ENCODE results near the gene HIBADH. TPM values are rescaled to one million over a fixed set of nuclear protein-coding genes. Genes with fewer than 3 reads are reported as not detected.
"Not testable (repeated sequence)": the region's sequence is repeated elsewhere in the genome, so short reads cannot be mapped to it uniquely, and the experiment has no call there.

Gene HIBADH
- total RNA-seq, 1 donor from 2014 or later, result 10.3 TPM

DNA sequence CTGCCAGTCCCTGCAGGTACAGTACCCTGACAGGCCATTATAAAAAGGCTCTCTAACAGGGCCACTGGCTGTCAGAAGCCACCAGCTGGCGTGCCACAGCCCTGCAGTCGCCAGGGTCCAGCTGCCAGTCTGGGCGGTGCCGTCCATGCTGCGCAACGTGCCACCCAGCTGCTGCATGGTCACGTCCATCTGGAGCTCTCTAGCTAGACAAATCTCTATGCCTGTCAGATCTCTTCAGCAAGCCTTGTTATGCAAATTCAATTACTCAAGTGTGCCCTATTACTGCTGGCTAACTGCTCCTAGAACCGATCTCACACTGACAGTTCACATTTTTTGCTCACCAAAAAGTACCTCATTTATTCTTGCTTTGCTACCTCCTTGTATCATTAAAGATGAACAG lies 75.9 kb downstream of the HIBADH start:
- TF ChIP-seq, protein P1, sequence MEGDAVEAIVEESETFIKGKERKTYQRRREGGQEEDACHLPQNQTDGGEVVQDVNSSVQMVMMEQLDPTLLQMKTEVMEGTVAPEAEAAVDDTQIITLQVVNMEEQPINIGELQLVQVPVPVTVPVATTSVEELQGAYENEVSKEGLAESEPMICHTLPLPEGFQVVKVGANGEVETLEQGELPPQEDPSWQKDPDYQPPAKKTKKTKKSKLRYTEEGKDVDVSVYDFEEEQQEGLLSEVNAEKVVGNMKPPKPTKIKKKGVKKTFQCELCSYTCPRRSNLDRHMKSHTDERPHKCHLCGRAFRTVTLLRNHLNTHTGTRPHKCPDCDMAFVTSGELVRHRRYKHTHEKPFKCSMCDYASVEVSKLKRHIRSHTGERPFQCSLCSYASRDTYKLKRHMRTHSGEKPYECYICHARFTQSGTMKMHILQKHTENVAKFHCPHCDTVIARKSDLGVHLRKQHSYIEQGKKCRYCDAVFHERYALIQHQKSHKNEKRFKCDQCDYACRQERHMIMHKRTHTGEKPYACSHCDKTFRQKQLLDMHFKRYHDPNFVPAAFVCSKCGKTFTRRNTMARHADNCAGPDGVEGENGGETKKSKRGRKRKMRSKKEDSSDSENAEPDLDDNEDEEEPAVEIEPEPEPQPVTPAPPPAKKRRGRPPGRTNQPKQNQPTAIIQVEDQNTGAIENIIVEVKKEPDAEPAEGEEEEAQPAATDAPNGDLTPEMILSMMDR (IDR thresholded peaks at IDR 0.05; ENCODE audit: partially characterized antibody, unreplicated experiment), result no peak
- peak; percentile 90 for DNase-seq

DNA sequence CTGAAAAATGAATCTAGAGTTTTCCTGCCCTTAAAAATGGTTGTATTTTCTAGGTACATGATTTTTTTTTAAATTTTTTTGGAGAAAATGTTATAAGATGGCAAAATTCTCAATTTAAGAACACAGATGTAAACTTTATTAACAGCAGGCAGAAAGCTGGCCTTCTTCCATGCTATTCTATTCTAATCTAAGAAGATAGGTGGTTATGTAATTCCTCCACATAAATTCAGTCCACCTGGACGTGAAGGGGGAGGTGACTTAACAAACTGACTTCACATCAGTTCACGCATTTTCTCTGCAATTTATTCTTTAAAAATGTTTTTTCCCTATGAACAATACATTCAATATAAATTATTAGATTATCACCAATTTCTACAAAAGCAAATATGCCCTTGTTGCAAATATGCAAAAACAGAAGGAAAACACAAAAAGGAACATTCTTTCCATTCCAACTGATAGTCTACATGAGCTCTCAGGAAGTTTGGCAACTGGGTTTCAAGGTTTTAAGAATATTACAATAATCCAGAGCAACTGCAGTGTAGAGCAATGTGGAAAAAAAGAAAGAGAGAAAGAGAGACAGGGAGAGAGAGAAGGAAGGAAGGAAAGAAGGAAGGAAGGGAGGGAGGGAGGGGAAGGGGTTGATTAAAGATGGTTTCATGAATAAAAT lies 76.8 kb downstream of the HIBADH start:
- Mint-ChIP-seq H3K4me1 (ENCODE audit: low read depth, unreplicated experiment) (peaks cover 27% of the 10 kb centered on the region), H3K9me3 (ENCODE audit: unreplicated experiment) (peaks cover 12% of the 10 kb centered on the region), H3K27me3 (ENCODE audit: unreplicated experiment) (peaks cover 11% of the 10 kb centered on the region), H3K36me3 (ENCODE audit: unreplicated experiment) (no peaks in the 10 kb centered on the region), H3K27ac (ENCODE audit: unreplicated experiment) (peak overlapping the region; percentile 43), H3K4me3 (ENCODE audit: unreplicated experiment) (no peak overlapping the region)
- TF ChIP-seq, protein P1 (IDR thresholded peaks at IDR 0.05; ENCODE audit: partially characterized antibody, unreplicated experiment), result no peak
- DNase-seq, result no peak

More for the DNA sequence above, 75.9 kb downstream of the HIBADH start:
- Mint-ChIP-seq H3K4me3 (ENCODE audit: unreplicated experiment) (peak overlapping the region; percentile 58), H3K36me3 (ENCODE audit: unreplicated experiment) (no peaks in the 10 kb centered on the region), H3K27me3 (ENCODE audit: unreplicated experiment) (peaks cover 11% of the 10 kb centered on the region), H3K4me1 (ENCODE audit: low read depth, unreplicated experiment) (peaks cover 30% of the 10 kb centered on the region), H3K9me3 (ENCODE audit: unreplicated experiment) (peaks cover 12% of the 10 kb centered on the region), H3K27ac (ENCODE audit: unreplicated experiment) (peak overlapping the region; percentile 86)

DNA sequence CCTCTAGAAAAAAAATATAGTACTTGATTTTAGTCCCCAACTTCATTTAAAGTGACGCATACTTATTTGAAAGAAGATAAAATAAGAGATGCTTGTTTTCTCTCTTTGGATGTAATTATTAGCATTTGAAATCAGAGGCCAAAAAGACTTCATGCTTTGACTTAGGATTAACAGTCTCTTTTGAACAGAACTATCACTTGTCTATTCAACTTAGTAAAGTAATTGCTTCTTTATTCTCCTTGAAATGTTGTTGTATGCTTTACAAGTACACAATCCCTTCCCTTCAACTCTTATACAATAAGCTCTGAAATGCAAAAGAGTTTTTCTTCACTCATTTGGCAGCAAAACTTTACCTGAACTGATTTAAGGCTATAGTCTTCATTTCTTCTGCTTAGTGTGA lies 80.8 kb downstream of the HIBADH start:
- no peak overlapping the region for H3K4me3 Mint-ChIP-seq (ENCODE audit: unreplicated experiment)
- no peak overlapping the region for H3K27ac Mint-ChIP-seq (ENCODE audit: unreplicated experiment)
- peaks cover 8% of the 10 kb centered on the region for H3K27me3 Mint-ChIP-seq (ENCODE audit: unreplicated experiment)
- no peak for DNase-seq
- TF ChIP-seq, protein P1 (IDR thresholded peaks at IDR 0.05; ENCODE audit: partially characterized antibody, unreplicated experiment), result no peak
- H3K4me1 Mint-ChIP-seq (ENCODE audit: low read depth, unreplicated experiment), result peaks cover 13% of the 10 kb centered on the region
- H3K36me3 Mint-ChIP-seq (ENCODE audit: unreplicated experiment), result no peaks in the 10 kb centered on the region
- peaks cover 8% of the 10 kb centered on the region for H3K9me3 Mint-ChIP-seq (ENCODE audit: unreplicated experiment)

DNA sequence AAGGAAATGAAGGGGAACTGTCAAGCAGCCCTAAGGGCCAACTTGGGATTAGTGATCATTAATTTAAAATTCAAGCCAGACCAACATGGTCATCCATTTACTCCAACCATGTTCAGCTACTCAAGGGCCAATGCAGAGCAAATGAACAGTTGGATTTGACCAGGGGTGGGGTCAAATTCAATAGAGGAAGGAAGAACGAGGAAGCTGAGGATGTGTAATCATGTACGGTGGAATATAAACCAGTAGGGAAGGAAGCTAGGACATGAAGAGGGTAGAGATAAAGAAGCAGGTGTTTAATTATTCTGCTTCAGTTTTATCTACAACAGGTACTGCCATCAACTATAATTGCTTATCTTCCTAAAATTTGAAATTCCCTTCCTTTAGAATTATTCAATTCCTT lies 81.6 kb downstream of the HIBADH start:
- Mint-ChIP-seq H3K36me3 (ENCODE audit: unreplicated experiment) (no peaks in the 10 kb centered on the region), H3K9me3 (ENCODE audit: unreplicated experiment) (peaks cover under 1% of the 10 kb centered on the region), H3K27me3 (ENCODE audit: unreplicated experiment) (peaks cover 2% of the 10 kb centered on the region), H3K27ac (ENCODE audit: unreplicated experiment) (no peak overlapping the region), H3K4me3 (ENCODE audit: unreplicated experiment) (no peak overlapping the region), H3K4me1 (ENCODE audit: low read depth, unreplicated experiment) (peaks cover 7% of the 10 kb centered on the region)
- TF ChIP-seq, protein P1 (IDR thresholded peaks at IDR 0.05; ENCODE audit: partially characterized antibody, unreplicated experiment), result no peak
- DNase-seq, result no peak

DNA sequence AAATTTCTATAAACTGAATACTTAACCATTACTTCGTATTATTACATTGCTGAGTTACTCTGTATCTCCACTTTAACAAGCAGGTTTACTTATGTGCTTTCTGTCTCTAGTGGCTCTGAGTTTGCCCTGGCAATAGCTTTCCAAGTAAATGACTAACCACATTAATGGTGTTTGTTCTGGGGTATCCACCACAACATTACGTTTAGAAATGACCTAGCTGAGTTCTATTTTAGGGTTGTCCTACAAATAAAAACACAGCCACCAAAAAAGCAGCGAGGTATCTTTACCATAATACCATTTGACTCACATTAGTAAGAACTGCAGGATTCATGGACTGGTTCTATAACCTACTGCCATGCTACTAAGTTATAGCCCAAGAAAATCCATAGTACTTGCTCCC lies 83.1 kb downstream of the HIBADH start:
- Mint-ChIP-seq H3K27me3 (ENCODE audit: unreplicated experiment) (peaks cover 2% of the 10 kb centered on the region), H3K4me1 (ENCODE audit: low read depth, unreplicated experiment) (peaks cover 10% of the 10 kb centered on the region), H3K36me3 (ENCODE audit: unreplicated experiment) (no peaks in the 10 kb centered on the region), H3K9me3 (ENCODE audit: unreplicated experiment) (no peaks in the 10 kb centered on the region), H3K4me3 (ENCODE audit: unreplicated experiment) (no peak overlapping the region), H3K27ac (ENCODE audit: unreplicated experiment) (no peak overlapping the region)
- TF ChIP-seq, protein P1 (IDR thresholded peaks at IDR 0.05; ENCODE audit: partially characterized antibody, unreplicated experiment), result no peak
- no peak for DNase-seq

DNA sequence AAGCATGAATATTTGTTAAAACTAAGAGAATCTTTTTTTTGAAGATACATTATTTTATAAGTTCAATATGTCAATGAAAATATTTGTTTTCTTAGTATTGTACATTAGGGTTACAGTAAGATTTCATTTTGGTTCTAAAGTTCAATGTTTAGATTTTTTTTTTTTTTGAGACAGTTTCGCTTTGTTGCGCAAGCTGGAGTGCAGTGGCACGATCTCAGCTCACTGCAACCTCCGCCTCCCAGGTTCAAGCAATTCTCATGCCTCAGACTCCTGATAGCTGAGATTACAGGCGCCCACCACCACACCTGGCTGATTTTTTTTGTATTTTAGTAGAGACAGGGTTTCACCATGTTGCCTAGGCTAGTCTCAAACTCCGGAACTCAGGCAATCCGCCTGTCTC lies 84.5 kb downstream of the HIBADH start:
- H3K36me3 Mint-ChIP-seq (ENCODE audit: unreplicated experiment); H3K27me3 Mint-ChIP-seq (ENCODE audit: unreplicated experiment): not testable (repeated sequence)

More for the DNA sequence above, 84.5 kb downstream of the HIBADH start:
- H3K9me3 Mint-ChIP-seq (ENCODE audit: unreplicated experiment); H3K27ac Mint-ChIP-seq (ENCODE audit: unreplicated experiment); H3K4me3 Mint-ChIP-seq (ENCODE audit: unreplicated experiment); DNase-seq: not testable (repeated sequence)
- H3K4me1 Mint-ChIP-seq (ENCODE audit: low read depth, unreplicated experiment), result peaks cover 12% of the 10 kb centered on the region

Measured in glutamatergic neuron (in vitro differentiated cells).